Thyroid gland (tissue), 4 donors: ENCODE results near the gene MLC1.

ENCODE experiments used
- POLR2A ChIP-seq, 2 donors: fragments of 450-650 bp; IDR thresholded peaks; one replicate each; pipeline ENCODE4 v1.6.1; 2017; ENCODE audit warnings: antibody characterized with exemption in 2 of 2, mild to moderate bottlenecking in 2 of 2, moderate library complexity in 1 of 2
- TF ChIP-seq, protein P1 (sequence below), 6 experiments: fragments of 200-600 bp in 3 of 6; fragments of 450-650 bp in 3 of 6; sonication (generic) in 3 of 6; IDR thresholded peaks; one replicate each; pipeline ENCODE4 v1.5.1; 2016 to 2019; ENCODE audit warnings: antibody characterized with exemption in 6 of 6, mild to moderate bottlenecking in 2 of 6, inconsistent platforms in 1 of 6, moderate library complexity in 1 of 6

DNA sequence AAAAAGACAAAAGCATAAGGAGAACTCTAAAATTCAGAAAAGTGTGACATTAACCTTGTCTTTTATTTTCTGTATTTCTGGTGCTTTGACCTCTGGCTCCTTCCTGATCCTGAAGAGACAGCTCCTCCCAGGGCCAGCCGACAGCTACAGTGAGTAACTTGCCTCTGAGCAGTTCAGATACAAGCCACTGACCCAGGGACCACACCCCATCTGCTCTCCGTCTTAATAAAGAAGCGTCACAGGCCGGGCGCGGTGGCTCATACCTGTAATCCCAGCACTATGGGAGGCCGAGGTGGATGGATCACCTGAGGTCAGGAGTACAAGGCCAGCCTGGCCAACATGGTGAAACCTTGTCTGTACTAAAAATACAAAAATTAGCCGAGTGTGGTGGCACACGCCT lies 6.5 kb downstream of the MLC1 start:
- TF ChIP-seq, protein P1, sequence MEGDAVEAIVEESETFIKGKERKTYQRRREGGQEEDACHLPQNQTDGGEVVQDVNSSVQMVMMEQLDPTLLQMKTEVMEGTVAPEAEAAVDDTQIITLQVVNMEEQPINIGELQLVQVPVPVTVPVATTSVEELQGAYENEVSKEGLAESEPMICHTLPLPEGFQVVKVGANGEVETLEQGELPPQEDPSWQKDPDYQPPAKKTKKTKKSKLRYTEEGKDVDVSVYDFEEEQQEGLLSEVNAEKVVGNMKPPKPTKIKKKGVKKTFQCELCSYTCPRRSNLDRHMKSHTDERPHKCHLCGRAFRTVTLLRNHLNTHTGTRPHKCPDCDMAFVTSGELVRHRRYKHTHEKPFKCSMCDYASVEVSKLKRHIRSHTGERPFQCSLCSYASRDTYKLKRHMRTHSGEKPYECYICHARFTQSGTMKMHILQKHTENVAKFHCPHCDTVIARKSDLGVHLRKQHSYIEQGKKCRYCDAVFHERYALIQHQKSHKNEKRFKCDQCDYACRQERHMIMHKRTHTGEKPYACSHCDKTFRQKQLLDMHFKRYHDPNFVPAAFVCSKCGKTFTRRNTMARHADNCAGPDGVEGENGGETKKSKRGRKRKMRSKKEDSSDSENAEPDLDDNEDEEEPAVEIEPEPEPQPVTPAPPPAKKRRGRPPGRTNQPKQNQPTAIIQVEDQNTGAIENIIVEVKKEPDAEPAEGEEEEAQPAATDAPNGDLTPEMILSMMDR (IDR thresholded peaks at IDR 0.05), result no peak
- no peak for TF ChIP-seq POLR2A (IDR thresholded peaks at IDR 0.05)
